ENCODE data around the gene S100A14.

- TF ChIP-seq ESRRA (IDR thresholded peaks at IDR 0.05; ENCODE audit: borderline replicate concordance, low read length) (no peak), CTCF (IDR thresholded peaks at IDR 0.05) (no peak), JUN (IDR thresholded peaks at IDR 0.05) (0 out of 5 replicates have a peak, but pooled peaks have one; percentile 24 to 44)
Measured at GRCh38 chr1:153661111-153661708, 45.1 kb upstream of the S100A14 start.

Data from A549 (cell line).